HS-27A (cell line): ENCODE data around the gene KCNE3.

Source experiments
- DNase-seq: peaks from one replicate; pipeline ENCODE4 v3.0.0-alpha.2; 2012; ENCODE audit warnings: low read depth, missing footprints

KCNE3 gene

DNA sequence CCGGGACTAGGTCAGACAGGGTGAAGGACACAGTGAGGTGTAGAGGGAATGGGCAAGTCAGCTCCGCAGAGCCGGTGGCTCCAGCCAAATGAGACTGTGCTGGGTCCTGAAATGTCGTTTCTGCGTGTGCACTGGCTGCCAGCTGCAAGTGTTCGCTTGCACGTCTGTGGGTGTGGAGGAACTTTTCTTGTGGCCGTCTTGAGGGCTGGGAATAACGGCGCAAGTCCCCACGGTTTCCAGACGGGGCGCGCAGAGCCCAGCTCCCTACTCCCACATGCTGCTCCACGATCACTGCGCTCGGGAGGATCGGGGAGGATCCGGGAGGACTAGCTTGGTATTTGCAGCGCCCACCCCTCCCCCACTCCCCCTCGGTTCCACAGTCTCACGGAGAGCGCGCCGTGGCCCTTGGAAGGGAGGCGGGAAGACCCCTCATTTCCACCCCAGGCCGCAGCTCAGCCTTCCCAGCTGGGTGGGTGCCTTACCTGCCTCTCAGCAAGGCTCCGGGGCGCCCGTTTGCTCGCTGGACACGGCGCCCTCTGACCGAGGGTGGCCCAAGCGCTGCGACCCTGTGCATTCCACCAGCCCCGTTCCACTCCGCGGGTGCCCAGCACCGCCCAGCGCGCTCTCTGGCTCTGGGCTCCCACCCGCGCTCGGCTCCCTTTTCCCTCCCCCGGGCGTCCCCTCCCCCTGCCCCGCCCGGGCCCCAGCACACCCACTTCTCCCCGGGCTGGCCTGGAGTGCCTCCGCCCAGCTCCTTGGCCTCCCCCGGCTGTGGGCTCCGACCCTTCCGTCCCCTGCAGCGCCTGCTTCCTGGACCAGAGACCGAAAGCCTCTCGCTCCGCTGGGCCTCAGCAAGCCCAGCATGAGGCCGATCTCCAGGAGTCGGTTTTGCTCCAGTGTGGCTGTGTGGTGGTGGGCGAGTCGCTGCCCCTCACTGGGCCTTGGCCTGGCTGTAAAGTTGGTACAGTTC lies at the start of gene KCNE3:
KCNE3 (minus strand) TSS at position 634 of the 970 bp plus-strand sequence. CDS start 9,986 bp downstream, outside the sequence.
- no peak for DNase-seq

GRCh38 chr11:74507582-74507981 lies 40.2 kb upstream of the KCNE3 start:
- no peak for DNase-seq

GRCh38 chr11:74506823-74507222 lies 39.5 kb upstream of the KCNE3 start:
- no peak for DNase-seq

GRCh38 chr11:74505911-74506310 lies 38.6 kb upstream of the KCNE3 start:
- no peak for DNase-seq

- no peak for DNase-seq
These were observed 36.8 kb upstream of the KCNE3 start for GRCh38 chr11:74504100-74504691.

DNA sequence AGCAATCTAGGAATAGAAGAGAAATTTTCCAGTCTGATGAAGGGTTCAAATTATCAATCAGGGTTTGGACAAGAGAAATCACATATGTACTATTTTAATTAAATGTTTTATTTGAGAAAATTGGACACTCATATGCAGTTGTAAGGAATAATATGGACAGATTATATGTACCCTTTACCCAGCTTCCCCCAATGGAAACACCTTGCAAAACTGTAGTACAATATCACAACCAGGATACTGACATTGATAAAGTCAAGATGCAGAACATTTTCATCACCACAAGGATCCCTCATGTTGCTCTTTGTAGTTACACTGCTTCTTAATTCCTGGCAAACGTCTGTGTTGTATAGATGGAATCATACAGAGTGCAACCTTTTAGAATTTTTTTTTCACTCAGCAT lies 27.6 kb upstream of the KCNE3 start:
- no peak for DNase-seq

- no peak for DNase-seq
These were observed 26.7 kb upstream of the KCNE3 start for GRCh38 chr11:74493791-74494630.

DNA sequence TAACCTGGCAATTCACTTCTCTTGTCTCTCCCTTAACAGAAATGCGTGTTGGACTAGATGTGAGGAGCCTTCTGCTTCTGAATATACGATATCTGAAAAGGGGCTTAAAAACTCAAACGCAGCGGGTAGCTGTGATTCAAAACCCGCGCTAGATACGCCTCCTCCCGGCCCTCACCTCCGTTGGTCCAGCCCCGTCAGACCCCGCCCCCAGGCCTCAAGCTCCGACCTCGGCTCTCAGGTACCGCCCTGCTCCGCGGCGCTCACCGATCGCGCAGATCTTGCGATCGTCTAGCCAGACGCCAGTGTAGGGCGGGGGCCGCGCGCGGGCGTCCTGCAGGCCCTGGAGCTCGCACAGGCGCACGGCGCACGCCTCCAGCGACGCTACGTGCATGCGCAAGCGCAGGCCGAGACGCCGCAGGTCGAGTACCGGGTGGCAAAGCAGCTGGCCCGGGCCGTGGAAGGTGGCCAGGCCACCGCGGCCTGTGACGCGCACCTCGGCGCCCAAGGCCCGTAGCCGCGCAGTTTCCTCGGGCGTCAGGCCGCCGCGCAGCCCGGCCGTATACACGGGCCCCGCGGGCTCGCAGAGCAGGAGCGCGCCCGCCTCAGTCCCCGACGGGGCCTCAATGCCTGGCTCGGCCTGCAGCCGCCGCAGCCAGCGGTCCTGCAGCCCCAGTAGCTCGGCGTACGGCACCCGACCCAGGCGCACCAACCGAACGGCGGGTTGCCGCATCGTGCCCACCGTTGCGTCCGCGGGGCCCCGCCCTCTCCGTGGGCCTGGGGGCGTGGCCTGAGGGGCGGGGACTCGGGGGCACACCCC lies 25.8 kb upstream of the KCNE3 start, which contains the start of gene LIPT2:
LIPT2 (minus strand) TSS at position 751 of the 817 bp plus-strand sequence; CDS start at position 730, 21 bp downstream.
- peak; percentile 94 for DNase-seq

DNA sequence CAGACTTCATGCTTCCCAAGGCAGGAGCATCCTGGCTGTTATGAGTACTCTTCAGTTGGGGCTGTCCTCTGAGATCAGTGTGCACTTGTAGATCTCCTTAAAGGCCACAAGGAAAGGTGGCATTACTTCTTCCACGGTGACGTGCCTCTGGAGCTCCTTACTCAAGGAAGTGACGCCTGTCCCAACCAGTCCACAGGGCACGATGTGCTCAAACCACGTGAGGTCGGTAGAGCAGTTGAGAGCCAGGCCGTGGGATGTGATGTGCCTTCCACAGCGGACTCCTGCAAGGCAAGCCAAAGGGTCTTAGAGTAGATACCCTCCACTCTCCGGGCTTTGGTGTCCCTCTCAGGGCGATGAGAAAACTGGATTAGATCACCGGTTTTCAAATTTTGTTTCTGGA lies 24.7 kb upstream of the KCNE3 start:
- no peak for DNase-seq

DNA sequence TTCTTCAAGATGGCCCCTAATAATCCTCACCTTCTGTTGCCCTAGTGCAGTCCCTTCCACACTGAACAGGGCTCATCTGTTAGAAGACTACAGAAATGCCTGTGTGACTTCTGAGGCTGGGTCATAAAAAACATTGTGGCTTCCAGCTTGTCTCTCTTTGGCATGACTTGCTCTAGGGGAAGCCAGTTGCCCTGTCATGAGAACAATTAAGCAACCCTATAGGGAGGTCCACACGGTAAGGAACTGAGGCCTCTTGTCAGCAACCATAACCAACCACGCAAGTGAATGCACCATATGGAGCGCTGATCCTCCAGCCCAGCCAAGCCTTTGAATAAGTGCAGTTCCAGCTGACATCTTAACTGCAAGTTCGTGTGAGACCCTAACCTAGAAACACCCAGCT lies 23.6 kb upstream of the KCNE3 start:
- no peak for DNase-seq

- DNase-seq, result no peak
These were observed 20.5 kb upstream of the KCNE3 start for GRCh38 chr11:74487875-74488274.

GRCh38 chr11:74485868-74486267 lies 18.5 kb upstream of the KCNE3 start:
- DNase-seq, result no peak

DNA sequence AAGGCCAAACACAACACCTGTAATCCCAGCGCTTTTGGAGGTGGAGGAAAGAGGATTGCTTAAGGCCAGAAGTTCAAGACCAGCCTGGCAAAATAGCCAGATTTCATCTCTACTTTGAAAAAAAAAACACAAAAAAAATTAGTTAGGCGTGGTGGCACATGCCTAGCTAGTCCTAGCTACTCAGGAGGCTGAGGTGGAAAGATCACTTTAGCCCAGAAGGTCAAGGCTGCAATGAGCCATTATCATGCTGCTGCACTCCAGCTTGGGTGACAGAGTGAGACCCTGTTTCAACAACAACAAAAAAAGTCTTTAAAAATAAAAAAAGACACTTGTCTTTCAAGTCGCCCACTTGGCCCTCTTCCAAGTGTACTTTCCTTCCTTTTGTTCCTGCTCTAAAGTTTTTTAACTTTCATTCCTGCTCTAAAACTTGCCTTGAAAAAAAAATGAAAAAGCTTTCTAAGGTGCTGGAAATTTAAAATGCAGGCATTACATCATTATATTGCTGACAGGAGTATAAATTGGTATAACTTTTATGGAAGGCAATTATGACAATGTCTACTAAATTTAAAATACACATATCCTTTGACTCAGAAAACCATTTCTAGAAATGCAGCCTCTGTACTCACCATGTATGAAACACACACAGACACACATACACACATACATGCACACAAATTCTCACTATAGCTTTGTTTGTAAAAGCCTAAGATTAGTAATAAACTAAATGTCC lies 13.5 kb upstream of the KCNE3 start:
- DNase-seq, result no peak

DNA sequence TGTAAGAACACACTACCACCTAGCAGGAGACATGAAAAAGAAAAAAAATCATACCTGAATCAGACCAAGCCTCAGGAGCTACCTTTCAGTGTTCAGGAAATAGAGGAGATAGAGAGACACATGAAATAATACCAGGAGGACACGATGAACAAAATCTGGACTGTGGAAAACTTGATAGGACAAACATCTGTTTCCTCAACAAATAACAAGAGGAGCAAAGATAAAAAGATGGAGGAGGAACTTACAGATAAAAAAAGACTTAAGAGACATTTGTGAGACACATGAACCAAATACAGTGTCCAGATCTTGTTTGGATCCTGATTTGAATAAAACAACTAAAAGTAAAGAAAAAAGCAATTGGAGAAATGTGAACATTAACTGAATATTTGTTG lies 12.4 kb upstream of the KCNE3 start:
- no peak for DNase-seq

DNA sequence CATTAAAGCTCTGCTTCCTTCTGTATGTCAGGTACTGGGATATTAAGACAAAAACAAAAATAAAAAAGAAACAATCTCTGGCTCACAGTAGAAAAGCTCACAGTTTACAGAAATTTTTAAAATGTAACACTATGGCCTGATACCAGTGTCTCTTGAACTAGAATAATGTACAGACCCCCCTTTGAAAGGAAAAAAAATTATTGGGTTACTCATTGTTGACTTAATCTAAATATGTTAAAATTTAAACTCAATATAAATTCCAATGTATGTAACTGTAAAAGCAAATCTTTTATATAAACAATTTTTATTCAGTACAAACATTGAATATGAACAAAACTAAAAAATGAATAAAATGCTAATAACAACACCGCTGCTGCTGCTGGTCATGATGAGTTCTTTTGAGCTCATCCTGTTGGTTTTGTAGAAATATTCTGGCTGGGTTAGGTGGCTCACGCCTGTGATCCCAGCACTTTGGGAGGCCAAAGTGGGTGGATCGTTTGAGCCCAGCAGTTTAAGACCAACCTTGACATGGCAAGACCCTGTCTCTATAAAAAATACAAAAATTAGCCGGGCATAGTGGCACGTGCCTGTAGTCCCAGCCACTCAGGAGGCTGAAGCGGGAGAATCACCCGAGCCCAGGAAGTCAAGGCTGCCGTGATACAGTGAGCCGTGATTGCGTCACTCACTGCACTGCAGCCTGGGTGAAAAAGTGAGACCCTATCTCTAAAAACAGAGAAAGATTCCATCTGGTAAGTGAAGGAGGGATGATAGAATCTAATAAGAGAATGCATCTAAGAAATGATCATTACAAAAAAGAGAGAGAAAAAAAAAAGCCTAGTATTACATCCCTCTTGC lies 11.8 kb upstream of the KCNE3 start:
- no peak for DNase-seq

DNA sequence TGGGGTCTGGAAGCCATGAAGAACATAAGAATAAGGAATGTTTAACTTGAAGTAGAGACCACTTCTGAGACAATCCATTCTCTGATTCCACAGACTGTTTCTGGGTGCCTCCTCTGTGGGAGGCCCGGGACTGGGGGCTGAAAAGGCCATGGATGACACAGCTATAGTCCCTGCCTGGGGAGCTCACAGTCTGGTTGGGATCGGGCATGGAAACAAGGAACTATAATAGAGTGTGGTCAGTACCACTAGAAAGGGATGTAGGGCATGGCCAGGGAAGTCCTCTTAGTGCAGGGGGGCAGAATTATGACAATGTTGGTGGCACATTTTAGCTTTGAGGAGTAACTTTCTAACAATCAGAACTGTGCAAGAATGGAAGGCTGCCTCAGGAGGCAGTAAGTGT lies 9.2 kb upstream of the KCNE3 start:
- no peak for DNase-seq

DNA sequence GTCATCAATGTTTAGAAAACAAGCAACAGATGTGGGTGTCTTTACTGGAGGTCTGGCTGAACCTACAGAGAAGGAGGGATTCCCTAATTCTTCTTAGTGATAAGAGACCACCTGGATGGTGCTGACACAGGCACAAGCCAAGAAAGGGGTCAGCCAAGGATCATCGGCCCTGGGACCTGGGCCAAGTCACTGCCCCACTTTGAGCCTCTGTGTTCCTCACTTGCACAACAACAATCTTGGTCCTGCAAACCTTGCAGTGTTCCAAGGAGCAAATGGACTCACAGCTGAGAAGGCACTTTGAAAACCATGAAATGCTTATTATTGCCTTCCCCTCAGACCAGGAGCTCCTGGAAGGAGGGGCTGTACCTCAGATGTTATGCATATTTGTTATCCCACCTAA lies 7.0 kb upstream of the KCNE3 start:
- DNase-seq, result no peak

DNA sequence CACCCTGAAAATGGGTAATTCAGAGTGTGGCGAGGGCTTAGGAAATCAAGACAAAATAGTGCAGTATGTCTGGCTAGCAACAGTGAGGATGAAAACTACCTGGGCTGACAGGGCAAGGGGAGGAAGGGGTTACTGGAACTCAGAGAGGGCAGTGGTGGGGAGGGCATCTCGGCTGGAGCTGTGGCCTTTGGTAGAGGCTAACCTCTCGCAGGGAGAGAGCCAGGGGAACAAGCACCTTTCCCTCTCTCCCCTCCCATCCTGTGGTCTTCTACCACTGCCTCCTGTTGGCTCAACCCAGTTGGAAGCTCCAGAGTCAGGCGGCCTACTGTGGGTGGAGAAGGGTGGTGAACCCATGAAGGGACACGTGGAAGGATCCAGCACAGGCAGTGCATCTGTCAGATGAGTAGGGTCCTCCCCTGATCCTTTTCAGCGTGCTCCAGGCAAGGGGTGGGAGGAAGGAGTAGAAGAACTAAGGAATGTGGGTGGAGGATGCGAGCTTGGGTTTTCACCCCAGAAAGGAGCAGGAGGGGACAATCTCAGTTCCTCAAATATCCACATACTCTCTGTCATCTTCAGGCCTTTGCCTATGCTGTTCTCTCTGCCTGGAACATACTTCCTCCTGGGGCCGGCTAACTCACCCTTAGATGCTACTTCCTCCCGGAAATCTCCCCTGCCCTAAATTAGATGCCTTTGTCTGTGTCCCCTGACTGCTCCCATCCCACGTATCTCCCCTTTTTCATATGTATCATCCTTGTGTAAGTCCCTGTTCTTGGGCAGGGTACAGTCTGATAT lies 6.2 kb upstream of the KCNE3 start:
- no peak for DNase-seq
